HG02798 (cell line): ENCODE measurements around the gene SERINC2.
"Not testable (repeated sequence)": the region's sequence is repeated elsewhere in the genome, so short reads cannot be mapped to it uniquely, and the experiment has no call there.

Experiments
- ATAC-seq: cut with Tn5 transposase; IDR thresholded peaks from one replicate; pipeline ENCODE4 v1.9.1; 2021; ENCODE audit warnings: mild to moderate bottlenecking; ENCODE audit not compliant: unreplicated experiment, poor library complexity

SERINC2 gene

DNA sequence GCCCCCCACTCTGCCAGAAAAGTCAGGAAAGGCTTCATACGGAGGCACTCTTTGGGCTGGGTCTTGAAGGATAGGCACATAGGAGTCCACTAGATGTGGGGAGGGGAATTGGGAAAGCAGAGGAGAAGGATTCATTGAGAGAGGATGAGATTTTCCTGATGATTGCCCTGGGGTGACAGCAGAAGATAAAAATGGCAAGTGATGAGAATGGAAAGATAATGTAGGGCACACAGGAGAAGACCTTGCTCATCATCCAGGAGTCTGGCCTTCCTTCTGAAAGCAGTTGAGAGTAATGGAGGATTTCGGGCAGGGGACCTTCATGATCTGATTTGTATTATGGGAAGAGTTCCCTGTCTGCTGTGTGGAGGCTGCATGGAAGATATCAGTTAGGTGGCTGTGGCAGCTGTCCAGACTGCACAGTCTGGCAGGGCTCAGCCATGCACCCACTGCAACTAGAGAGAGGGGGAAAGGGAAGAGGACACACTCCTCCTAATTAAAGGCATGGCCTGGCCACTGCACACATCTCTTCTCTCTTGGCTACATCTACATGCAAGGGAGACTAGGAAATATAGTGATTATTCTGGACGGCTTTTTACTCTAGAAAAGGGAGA lies 30.5 kb upstream of the SERINC2 start:
- no peak for ATAC-seq

DNA sequence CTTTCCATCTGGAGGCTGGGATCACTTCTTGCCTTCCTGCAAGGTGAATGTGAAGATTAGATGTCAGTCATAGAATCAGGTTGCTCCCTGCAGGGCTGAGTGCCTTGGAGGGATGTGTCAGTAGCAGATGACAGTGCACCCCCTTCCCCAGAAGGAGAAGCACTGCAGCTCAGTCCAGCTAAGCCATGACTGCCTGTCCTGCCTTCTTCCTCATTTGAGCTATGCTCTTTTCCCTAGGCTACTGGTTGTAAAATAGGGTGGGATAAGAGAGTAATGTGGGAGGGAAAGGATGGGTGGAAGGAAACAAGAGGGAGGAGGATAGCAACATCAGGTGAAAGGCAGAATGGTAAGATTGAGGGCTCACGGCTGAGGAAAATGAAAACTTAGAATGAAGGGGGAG lies 29.0 kb upstream of the SERINC2 start:
- ATAC-seq = no peak

- ATAC-seq = not testable (repeated sequence)
These were observed 26.3 kb upstream of the SERINC2 start for GRCh38 chr1:31386576-31387243.

GRCh38 chr1:31387612-31388011 lies 25.4 kb upstream of the SERINC2 start:
- ATAC-seq = no peak

- no peak for ATAC-seq
These were observed 23.4 kb upstream of the SERINC2 start for GRCh38 chr1:31389616-31390015.

GRCh38 chr1:31390071-31390470 lies 22.9 kb upstream of the SERINC2 start:
- no peak for ATAC-seq

- no peak for ATAC-seq
These were observed 19.6 kb upstream of the SERINC2 start for GRCh38 chr1:31393463-31393862.

- peak; percentile 83 for ATAC-seq
These were observed 18.3 kb upstream of the SERINC2 start for GRCh38 chr1:31394584-31395193.

- ATAC-seq = no peak
These were observed 16.2 kb upstream of the SERINC2 start for GRCh38 chr1:31396633-31397351.

DNA sequence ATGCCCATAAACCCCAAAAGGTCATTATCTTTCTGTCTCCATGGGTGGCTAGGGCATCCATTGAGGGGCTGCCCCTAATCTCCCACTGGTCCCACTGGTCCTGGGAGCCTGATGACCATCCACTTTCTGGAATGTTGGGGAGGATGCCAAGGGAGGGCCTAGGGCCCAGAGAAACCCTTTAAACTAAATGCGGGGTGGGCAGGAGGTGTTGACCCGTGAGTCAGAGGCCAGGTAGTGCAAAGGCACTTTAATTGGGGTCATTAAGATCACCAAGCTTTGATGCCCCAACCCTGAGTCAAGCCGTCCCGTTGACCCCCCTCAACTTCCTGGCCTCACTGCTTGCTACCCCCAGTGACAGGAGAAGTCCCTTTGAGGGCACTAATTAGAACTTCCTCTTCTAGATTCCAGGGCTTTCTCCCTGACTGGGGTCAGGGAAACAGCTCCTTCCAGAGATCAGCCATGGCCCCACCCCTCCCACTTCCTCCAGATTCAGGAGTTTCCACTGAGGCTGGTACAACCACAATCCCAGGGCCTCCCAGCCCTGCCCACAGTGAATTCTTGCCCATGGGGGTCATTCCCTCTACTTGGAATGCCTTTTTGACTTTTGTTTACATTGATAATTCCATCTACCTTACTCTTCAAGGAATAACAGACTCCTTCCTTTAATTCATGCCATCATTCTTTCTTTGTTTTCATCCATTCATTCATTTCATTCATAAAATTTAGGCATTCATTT lies 15.5 kb upstream of the SERINC2 start:
- ATAC-seq = no peak

DNA sequence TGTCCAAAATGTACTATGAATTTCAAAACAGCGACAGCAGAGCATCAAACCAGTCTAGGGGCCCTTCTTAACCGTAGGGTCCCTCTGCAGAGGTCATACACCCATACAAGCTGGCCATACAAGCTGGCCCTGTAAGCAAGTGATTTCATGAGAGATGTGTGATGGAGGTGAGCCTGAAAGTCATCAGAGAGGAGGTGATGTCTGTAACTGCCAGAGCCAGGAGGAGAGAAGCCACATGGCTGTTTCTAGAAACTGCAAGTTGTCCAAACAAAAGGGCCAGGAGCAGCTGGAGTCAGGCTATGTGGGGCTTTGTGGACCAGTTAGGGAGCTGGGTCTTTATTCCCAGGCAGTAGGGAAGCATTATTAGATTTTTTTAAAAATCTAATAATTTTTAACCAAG lies 14.8 kb upstream of the SERINC2 start:
- no peak for ATAC-seq

DNA sequence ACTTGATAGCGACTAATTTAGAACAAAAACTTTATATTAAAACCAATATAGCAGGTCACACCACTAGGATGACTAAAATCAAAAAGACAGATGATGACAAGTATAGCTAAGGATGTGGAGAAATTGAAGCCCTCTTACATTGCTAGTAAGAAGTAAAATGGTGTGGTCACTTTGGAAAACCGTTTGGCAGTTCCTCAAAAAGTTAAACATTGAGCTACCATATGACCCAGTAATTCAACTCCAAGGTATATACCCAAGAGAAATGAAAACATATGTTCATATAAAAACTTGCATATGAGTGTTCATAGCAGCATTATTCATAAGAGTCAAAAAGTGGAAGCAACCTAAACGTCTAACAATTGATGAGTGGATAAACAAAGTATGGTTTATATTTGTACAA lies 13.0 kb upstream of the SERINC2 start:
- no peak for ATAC-seq

- ATAC-seq = no peak
These were observed 12.6 kb upstream of the SERINC2 start for GRCh38 chr1:31400393-31400792.

DNA sequence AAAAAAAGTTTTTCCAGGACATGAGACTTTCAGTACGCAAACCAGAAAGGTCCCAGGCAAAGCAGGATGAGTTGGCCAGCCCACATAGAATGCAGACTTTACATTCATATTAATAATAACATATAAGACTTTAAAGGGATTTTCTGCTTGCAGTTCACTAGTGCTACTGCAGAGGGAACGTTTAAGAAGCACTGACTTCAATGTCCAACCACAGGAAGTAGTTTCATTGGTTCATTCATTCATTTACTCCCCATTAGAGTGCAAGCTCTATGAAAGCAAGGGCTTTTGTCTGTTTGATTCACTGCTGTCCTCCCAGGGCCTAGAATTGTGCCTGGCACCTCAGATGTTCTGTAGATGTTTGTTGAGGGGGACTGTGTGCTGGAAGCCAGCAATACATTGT lies 11.8 kb upstream of the SERINC2 start:
- ATAC-seq = no peak

DNA sequence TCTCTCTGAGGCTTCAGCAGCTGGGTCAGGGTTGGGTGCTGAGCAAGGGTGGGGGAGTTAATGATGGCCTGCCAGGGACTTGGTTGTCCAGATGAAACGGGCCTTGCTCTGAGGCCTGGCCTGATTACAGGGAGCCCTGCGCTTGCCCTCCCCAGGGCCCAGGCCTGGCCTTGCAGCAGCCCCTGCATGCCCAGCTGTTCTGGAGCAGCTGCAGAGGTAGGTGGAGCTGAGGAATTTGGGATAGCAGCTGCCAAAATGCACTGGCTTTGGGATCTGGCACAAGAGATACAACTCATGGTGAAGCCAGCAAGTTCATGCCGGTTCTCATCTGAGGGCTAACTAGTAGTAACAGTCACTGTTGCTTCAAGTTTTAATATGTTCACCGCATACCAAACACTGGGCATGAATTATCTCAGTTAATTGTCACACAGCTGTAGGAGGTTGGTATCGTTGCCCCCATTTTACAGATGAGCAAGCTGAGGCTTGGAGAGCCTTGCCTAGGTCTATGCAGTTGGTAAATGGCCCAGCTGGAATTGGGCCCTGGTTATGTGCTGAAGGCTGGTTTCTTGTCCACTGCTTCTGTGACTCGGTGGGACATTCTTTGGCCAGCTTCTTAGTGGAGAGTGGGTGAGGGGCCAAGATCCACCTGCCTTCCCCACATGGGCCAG lies 7.3 kb upstream of the SERINC2 start:
- no peak for ATAC-seq

DNA sequence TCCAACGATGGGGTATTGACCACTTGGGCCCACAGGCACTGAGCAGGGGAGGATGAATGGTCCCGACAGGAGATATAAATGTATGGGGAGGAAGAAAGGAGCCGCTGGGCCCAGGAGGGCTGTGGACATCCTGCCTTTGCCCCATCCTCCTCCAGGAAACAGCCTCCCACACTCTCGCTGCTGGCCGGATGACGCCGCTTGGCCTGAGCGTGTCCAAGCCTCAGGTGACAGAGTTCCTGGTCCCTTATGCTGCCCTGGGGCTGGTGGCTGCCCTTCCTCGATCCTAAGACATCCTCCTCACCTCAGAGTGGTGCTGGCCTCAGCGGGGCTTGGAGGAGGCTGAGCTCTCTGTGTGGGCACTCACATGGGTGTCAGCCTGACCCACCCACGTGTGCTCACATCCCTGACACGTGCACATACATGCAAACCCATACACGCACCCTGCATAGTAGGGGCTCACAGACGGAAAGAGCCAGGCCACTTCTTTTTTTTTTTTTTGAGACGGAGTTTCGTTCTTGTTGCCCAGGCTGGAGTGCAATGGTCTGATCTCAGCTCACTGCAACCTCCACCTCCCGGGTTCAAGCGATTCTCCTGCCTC lies 5.9 kb upstream of the SERINC2 start:
- no peak for ATAC-seq

- no peak for ATAC-seq
These were observed 4.2 kb upstream of the SERINC2 start for GRCh38 chr1:31408788-31409318.

- ATAC-seq = no peak
These were observed 2.8 kb upstream of the SERINC2 start for GRCh38 chr1:31409946-31410858.
